ENCODE data around the gene TMEM218. TPM values are rescaled to one million over a fixed set of nuclear protein-coding genes. Genes with fewer than 3 reads are reported as not detected.

TMEM218 gene
- total and polyA plus RNA-seq, 2 donors (not counting 3 experiments of a cell fraction or from before 2014, with no cell fraction given) = 23.8 to 45.1 TPM

- Histone ChIP-seq H4K20me1 (replicated peaks; ENCODE audit: control insufficient read depth, extremely low read depth, insufficient read depth, low read length) (no peaks in the 10 kb centered on the region), H3K9me1 (replicated peaks; ENCODE audit: control insufficient read depth, extremely low read depth, insufficient read depth, low read length) (no peaks in the 10 kb centered on the region), H3K36me3 (ENCODE audit: control insufficient read depth in 2 of 2, extremely low read depth in 1 of 2, insufficient read depth in 2 of 2, low read length in 2 of 2) (no peaks in the 10 kb centered on the region), H3K9ac (replicated peaks; ENCODE audit: extremely low read depth, insufficient read depth, low read length) (peak overlapping the region; percentile 73), H3K9me3 (replicated peaks; ENCODE audit: control insufficient read depth, insufficient read depth, low read length) (no peaks in the 10 kb centered on the region), H3K4me2 (ENCODE audit: insufficient read depth, low read length) (peak overlapping the region; percentile 64), H3K4me3 (replicated peaks in 1 of 3; ENCODE audit: insufficient read depth in 1 of 3, low read depth in 1 of 3, low read length in 3 of 3) (peak overlapping the region in 1 of 3 experiments; percentile 72), H3K27me3 (ENCODE audit: control insufficient read depth in 2 of 2, insufficient read depth in 2 of 2, low read length in 2 of 2) (no peaks in the 10 kb centered on the region), H2AFZ (ENCODE audit: low read depth, low read length) (no peak overlapping the region), H3K27ac (ENCODE audit: insufficient read depth, low read depth, low read length) (no peak overlapping the region), H3K79me2 (ENCODE audit: control insufficient read depth, insufficient read depth, low read length) (peaks cover 2% of the 10 kb centered on the region), H3K4me1 (ENCODE audit: control insufficient read depth, extremely low read depth, insufficient read depth, low read length) (peaks cover 6% of the 10 kb centered on the region)
- no peak for FAIRE-seq
- no TSS peak for BruUV-seq (replicated peaks)
- intact Hi-C loops (cut with micrococcal nuclease) (loop anchor here (2.0 to 5.0 kb wide), 3 partner anchors 48 to 488 kb away; partner anchors contain the start of genes SLC37A2 and TBRG1), dilution Hi-C loops (cut with MboI; ENCODE audit: extremely low pct_ligation_motif_present, low sequenced_read_pairs) (no loop called here)
- ChIA-PET CTCF (interaction anchor here (1.5 to 4.1 kb wide), 5 partner anchors 14 to 236 kb away, joined by 3 to 17 read pairs (median 12); no protein-coding TSS in a partner anchor), POLR2A (no interaction called here)
- TF ChIP-seq MAX (IDR thresholded peaks at IDR 0.05; ENCODE audit: insufficient read depth, insufficient read length) = no peak
- no peak for TF ChIP-seq POLR2A (IDR thresholded peaks at IDR 0.05; ENCODE audit: low read depth, low read length)
- no peak for TF ChIP-seq JUN (IDR thresholded peaks at IDR 0.05; ENCODE audit: borderline replicate concordance, insufficient read depth, insufficient read length, low read depth)
- TF ChIP-seq FOS (IDR thresholded peaks at IDR 0.05; ENCODE audit: borderline replicate concordance, insufficient read depth, low read length) = no peak
- no peak for TF ChIP-seq CTCF (IDR thresholded peaks at IDR 0.05; ENCODE audit: extremely low read depth in 1 of 2, insufficient read depth in 1 of 2, low read depth in 1 of 2, low read length in 2 of 2)
- TF ChIP-seq GATA2 (IDR thresholded peaks at IDR 0.05; ENCODE audit: insufficient read depth, insufficient read length, low read depth, low read length) = no peak
- no peak for TF ChIP-seq POLR2AphosphoS5 (IDR thresholded peaks at IDR 0.05; ENCODE audit: insufficient read depth, low read depth, low read length)
- no peak for TF ChIP-seq MYC (IDR thresholded peaks at IDR 0.05; ENCODE audit: low read depth, low read length)
- TF ChIP-seq EZH2 (IDR thresholded peaks at IDR 0.05; ENCODE audit: borderline replicate concordance, low read depth, low read length, severe bottlenecking) = no peak
- DNase-seq (ENCODE audit: low read depth, low spot score) = no peak
These were observed 920 bp downstream of the TMEM218 start for GRCh38 chr11:125110506-125110905.
